Amniotic stem cell (primary cell): ENCODE data around the gene ECSCR.

ENCODE experiments used
- DNase-seq: peaks from one replicate; lab custom pipeline; 2025; lab: John Stamatoyannopoulos, UW

ECSCR gene

DNA sequence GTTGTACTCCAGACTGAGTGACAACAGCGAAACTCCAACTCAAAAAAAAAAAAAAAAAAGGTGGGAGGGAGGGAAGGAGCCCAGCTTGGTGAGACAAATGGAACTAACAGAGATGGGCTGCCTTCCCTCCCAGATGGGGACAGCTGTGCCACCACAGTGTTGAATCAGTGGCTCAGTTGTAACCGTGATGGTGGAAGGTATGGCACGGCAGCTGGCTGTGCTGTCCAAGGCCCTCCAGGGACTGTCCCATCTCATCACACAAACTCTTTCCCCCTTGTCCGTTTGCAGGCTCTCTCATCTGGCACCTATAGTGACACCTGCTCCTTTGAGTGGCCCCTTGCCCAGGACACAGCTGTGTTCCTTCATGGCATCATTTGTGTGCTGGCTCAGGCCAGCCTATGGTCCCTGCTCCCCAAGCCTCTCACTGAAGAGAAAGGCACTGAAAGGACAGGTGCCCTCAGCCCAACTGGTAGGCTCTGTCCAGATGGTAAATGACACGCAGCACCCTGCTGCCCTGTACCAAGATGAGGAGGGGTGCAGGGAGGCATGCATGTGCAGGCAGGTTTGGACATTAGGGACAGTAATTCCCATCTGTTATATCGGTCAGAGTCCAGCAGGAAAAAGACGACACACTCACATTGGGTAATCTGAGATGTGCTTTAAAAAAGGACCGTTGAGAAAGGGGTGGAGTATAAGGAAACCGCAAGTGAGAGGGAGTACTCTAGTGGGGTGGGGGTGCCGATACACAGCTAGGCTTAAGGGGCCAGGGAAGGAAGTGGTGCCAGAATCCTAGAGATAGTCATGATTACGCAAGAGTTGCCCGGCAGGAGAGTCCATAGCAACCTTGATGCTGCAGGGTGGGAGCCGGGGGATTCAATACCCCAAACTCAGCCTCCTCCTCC lies 12.6 kb upstream of the ECSCR start:
- no peak for DNase-seq

GRCh38 chr5:139473565-139473964 lies 11.0 kb upstream of the ECSCR start:
- DNase-seq, result no peak

- DNase-seq, result no peak
Measured at GRCh38 chr5:139473105-139473504, 10.6 kb upstream of the ECSCR start.

DNA sequence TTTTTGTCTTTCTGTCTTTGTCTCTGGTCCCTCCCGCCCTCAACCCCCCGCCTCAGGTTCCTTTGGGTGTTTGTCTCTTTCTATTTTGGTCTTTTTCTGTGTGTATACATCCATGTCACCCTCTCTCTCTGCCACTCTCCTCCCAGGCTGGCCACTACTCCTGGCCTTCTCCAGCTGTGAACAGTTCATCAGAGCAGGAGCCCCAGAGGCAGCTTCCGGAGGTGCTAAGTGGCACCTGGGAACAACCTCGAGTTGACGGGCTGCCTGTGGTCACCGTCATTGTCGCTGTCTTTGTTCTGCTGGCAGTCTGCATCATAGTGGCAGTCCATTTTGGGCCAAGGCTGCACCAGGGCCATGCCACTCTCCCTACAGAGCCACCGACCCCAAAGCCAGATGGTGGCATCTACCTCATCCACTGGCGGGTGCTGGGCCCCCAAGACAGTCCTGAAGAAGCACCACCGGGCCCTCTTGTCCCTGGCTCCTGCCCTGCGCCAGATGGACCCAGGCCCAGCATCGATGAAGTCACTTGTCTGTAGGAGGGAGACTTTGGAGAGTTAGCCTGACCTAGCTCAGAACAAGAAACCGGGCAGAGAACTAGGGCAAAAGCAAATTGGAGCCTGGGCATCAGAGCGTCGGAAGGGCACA lies 10.0 kb upstream of the ECSCR start:
- DNase-seq, result no peak

DNA sequence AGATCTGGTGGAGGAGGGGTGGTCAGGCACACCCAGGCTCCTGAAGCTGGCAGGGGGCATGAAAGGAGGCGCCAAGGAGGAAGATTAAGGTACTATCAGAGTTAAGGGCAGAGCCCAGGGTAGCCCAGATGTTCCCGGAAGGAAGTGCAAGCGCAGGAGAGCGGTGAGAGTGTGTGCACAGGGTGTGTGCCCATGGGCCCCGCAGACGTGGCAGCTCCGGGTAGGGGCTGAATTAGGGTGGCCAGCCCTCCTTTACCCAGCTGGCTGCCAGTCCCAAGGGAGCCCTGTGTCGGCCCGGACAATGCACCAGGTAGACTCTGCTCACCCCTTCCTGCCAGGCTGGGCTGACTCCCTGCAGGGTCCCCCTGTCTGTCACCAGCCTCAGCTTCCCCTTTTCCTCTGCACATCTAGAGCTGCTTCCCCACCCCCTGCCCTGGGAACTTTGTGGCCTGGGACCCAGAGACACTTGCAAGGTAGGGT lies 8.3 kb upstream of the ECSCR start, which contains the start of gene SMIM33:
SMIM33 (plus strand) TSS at position 184 of the 480 bp plus-strand sequence; CDS start at position 302, 118 bp downstream.
- no peak for DNase-seq

GRCh38 chr5:139468421-139468931 lies 5.9 kb upstream of the ECSCR start:
- no peak for DNase-seq

DNA sequence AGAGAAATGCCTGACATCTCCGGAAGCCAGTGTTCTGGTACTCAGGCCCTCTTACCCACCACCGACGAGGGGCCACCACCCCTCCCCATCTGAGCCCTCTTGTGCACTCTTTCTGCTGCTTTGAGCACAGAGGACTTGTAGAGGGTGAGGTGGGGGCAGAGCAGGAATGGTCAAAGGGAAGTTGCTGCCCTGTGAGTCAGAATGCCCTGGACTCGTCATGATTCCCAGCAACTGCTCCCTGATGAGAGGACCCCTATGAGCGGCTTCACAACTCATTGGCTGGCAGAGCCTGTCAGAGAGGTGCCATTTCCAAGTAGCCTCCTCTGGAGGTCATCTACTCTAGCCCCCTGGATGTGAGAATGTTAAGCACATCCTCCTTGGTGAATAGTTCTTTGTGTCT lies 845 bp downstream of the ECSCR start:
- DNase-seq, result no peak

GRCh38 chr5:139461176-139461575 lies 1.4 kb downstream of the ECSCR start:
- no peak for DNase-seq

DNA sequence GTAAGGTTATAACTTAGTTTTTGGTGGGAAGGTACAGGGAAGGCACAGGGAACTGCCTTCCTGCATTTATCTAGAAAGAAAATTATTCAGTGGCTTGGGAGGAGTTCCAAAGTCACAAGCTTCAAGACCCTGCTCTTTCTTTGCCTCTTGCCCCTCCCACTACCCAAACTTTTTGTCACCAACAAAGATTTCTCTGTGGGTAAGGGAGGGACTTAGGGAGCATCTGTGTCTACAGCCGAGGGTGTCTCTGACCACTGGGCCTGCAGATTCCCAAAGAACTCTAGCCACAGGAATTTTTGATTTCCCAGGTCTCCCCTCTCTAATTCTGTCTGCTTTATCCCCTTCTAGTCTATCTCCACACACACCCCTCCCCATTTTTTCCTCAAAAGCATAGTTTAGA lies 2.1 kb downstream of the ECSCR start:
- DNase-seq, result no peak

DNA sequence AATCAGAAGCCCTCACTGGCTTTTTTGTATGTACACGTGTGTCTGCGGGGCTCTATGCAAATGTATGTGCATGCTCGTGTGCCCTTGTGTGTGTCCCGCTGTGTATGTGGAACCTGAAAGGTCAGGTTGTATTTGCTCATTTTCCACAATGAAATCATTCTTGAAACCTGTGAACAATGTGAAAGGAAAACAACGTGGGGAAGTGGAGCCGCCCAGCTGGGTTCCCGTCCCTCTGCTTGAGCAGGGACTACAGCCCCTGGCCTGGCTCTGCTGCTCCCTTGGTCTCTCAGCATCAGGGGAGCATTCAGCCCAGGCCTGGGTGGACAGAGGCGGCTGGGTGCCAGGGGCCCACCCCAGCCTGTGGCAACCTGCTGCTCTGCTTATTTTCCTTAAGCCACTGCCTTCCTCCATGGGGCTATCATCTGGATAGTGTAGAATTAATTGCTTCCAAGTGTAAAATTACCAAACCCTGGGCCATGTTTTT lies 3.0 kb downstream of the ECSCR start:
- no peak for DNase-seq

DNA sequence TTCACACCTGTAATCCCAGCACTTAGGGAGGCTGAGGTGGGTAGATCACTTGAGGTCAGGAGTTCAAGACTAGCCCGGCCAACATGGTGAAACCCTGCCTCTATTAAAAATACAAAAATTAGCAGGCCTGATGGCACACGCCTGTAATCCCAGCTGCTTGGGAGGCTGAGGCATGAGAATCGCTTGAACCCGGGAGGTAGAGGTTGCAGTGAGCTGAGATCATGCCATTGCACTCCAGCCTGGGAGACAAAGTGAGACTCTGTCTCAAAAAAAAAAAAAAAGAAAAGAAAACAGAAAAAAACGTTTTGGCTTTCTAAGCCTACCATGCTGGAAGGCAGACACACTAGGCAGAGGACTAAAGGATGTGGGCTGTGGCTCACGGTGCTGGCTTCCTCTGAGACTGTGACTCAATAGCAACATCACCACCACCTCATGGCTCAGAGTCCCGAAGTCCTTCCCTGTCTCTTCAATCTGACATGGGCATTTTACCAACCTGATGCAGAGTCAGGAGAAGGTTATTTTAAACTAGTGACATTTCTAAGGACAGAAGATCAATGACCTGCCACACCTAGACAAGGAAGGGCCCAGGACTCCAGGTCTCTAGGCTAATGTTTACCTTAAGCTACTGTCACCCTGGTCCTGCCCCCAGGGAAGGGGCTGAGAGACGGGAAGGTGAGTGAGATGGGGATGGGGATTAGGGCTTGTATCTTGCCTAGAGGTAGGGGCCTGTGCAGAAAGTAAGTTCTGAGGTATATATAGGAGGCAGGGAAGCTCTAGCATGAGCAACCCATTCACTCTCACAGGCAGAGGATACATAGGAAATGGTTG lies 3.7 kb downstream of the ECSCR start:
- no peak for DNase-seq

DNA sequence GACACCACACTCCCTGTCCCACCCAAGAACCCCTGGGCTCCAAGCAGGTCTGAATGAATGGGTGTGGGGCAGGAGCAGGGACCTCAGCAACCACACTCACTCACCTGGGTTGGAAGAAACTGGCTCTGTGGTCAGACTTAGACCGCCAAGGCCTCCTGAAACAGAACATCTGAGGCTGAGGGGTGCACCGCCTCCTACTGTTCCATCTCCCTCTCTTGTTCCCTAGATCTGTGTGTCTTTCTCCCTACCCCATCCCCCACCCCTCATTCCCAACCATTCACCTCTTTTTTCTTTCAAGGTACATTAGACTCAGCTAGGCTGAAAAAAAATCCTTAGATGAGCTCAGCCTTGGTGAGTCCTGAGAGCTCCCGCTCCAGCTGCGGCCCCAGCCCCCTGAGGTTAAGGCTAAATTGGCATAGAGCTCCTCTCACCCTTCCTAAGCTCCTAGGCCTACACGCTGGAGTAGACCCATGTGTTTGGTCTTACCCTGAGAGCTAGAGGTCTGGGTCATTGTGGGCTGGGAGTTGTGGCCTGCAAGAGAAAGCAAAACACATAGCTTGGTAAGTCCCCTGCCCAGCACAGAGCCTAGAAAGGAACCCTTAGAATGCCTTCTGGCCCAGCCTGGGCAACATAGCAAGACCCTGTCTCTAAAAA lies 4.8 kb downstream of the ECSCR start:
- no peak for DNase-seq

- no peak for DNase-seq
Measured at GRCh38 chr5:139457241-139457640, 5.3 kb downstream of the ECSCR start.

DNA sequence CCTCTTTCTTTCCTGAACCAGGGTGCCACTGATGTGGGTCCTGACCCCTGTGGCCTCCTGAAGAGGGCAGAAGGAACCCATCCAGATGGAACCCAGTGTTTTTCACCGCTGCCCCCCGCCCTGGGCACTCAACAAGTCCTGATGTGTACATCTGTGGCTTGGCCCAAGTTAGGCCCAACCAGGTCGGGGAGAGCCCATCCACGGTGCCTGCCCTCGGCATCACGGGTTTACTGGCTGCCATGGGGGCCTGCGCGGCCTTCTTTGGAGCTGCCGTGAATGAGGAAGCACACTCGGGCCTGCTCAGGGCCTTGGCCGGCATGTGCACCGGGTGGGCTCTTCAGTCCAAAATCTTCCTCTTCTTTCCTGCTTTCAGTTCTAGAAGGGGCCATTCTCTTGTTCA lies 5.8 kb downstream of the ECSCR start:
- DNase-seq, result no peak

DNA sequence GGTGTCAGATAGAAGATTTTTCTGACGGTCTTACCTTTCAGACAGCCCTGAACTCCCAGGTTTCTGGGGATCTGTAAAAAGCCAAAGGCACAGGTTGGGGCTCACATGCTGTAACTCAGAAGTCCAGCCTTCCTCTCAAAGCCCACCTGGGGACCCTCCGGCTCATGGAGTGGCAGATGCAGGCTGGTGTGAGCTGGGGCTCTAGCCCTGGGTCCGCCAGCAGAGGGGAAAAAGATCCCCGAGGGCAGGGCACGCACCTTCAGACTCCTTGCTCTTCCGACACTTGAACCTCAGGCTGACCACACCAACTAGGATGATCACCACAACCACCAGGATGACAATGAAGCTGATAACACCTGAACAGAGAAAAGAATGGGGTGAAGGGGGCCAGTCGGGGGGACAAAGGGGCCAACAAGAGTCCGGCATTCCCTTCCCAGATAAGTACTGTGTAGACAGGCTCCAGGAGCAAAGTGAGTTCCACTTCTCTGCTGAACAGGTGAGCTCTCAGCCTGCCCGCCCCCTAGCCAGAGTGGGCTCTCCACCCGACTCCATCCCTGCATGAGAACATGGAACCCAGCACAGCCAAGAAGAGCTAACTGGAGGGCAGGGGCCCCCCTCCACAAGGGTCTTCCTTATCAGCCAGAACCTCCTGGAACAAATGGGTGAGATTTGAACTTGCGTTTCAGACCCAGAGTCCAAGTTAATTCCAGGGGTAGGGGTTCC lies 7.8 kb downstream of the ECSCR start:
- DNase-seq, result no peak

- no peak for DNase-seq
Measured at GRCh38 chr5:139453683-139454567, 8.6 kb downstream of the ECSCR start.

- DNase-seq, result no peak
Measured at GRCh38 chr5:139451878-139452660, 10.5 kb downstream of the ECSCR start.

DNA sequence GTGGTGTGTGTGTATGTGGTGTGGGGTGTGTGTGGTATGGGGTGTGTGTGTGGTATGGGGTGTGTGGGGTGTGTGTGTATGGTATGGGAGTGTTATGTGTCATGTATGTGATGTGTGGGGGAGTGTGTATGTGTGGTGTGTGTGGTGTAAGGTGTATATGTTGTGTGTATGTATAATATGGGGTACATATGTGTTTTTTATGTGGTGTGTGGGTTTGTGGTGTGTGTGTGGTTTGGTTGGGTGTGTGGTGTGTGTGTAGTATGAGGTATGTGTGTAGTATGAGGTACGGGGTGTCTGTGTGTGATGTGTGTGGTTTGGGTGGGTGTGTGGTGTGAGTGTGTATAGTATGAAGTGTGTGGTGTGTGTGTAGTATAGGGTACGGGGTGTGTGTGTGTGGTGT lies 11.4 kb downstream of the ECSCR start:
- no peak for DNase-seq
